Esophagus squamous epithelium (tissue), 5 donors: Measurements from ENCODE around the gene TPI1. TPM values are rescaled to one million over a fixed set of nuclear protein-coding genes. Genes with fewer than 3 reads are reported as not detected.

Experiments
- DNase-seq: peaks from one replicate; lab custom pipeline; 2025; lab: John Stamatoyannopoulos, UW
- H3K27ac ChIP-seq, 4 donors: fragments of 200-600 bp; sonication (generic); one replicate each; pipeline ENCODE4 v1.5.1; 2016 to 2019; ENCODE audit warnings: mild to moderate bottlenecking in 1 of 4
- H3K27me3 ChIP-seq, 4 donors: fragments of 200-600 bp; sonication (generic); 1 replicate in 3 of 4; 2 replicates in 1 of 4; pipeline versions ENCODE4 v1.5.1 to v1.6.0; 2017 to 2021; ENCODE audit warnings: antibody characterized with exemption in 1 of 4
- H3K36me3 ChIP-seq, 3 donors: fragments of 200-600 bp; sonication (generic); one replicate each; pipeline ENCODE4 v1.5.1; 2016 to 2019
- H3K4me1 ChIP-seq, 3 donors: fragments of 200-600 bp; sonication (generic); one replicate each; pipeline ENCODE4 v1.5.1; 2017 to 2019
- H3K4me3 ChIP-seq, 4 donors: fragments of 200-600 bp; sonication (generic); 1 replicate in 3 of 4; 2 replicates in 1 of 4; pipeline ENCODE4 v1.5.1; 2016 to 2019; ENCODE audit warnings: mild to moderate bottlenecking in 2 of 4, moderate library complexity in 1 of 4
- H3K9me3 ChIP-seq, 3 donors: fragments of 200-600 bp; sonication (generic); one replicate each; pipeline ENCODE4 v1.5.1; 2016 to 2019
- POLR2A ChIP-seq, 4 donors: fragments of 450-650 bp; IDR thresholded peaks; one replicate each; pipeline ENCODE4 v1.6.1; 2017; ENCODE audit warnings: antibody characterized with exemption in 4 of 4, mild to moderate bottlenecking in 4 of 4, moderate library complexity in 3 of 4
- WGBS, 2 donors: methylation state at CpG; one replicate each; pipeline ENCODE4 v1.1.5; 2018; 5-methylcytosine and 5-hydroxymethylcytosine counted together
- intact Hi-C: fragments of 100-400 bp; cut with DNase I; formaldehyde crosslinking; loops from one replicate; pipeline ENCODE4 v1.15.0; 2022
- total RNA-seq, 4 donors: library from RNA; depleted of rRNA; stranded (reverse); fragments of >200 nt; gene quantifications; one replicate each; pipeline ENCODE4 v1.1.0, GENCODE V29; 2016
- TF ChIP-seq, protein P1 (sequence below), 6 experiments: fragments of 450-650 bp in 4 of 6; fragments of 200-600 bp in 2 of 6; sonication (generic) in 2 of 6; IDR thresholded peaks; one replicate each; pipeline ENCODE4 v1.5.1; 2016 to 2019; ENCODE audit warnings: antibody characterized with exemption in 6 of 6, mild to moderate bottlenecking in 4 of 6, moderate library complexity in 4 of 6
- donor health status: DM: yes; HTN: yes; CAD: no.

Gene TPI1
- total RNA-seq, 4 donors from 2014 or later: 547 to 938 (median 723) TPM

DNA sequence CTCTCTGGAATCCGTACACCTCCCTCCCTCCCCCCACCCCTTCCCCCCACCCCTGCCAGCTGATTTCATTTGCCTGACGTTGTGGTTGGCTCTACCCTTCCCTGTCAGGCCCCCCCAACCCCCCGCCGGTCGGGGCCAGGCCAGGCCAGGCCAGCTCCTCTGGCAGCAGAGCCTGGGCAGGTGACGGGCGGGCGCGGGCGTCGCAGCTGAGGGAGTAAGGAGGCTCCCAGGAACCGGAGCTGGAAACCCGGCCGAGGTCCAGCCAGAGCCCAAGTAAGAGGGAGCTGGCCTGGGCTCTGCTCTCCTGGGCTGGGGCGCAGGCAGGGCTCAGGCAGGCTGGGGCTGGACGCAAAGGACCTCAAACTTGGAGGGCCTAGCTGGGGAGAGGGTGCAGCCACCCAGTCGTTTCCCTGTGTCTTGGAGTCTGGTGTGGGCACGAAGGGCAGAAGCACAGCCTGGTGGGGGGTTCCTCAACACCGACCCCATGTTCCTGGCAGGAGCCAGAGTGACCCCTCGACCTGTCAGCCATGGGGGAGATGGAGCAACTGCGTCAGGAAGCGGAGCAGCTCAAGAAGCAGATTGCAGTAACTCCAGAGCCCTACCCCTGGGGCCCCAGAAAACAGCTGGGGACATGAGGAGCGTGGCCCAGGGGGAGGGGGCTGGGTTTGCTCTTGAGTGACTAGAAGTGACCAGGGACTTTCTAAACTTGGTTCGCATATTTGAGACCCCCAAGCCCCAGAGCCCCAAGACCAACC, 26.4 kb upstream of the TPI1 start, which contains the start of gene GNB3:
Gene GNB3, plus strand, starts transcription at position 165 of the 755 bp plus-strand sequence. Its CDS starts 363 bp downstream, at position 528.
- no peaks in the 10 kb centered on the region for H3K27me3 ChIP-seq
- peak within 1 kb of the TSS in 1 of 4 donors; percentile 44 for H3K27ac ChIP-seq
- TF ChIP-seq, protein P1, sequence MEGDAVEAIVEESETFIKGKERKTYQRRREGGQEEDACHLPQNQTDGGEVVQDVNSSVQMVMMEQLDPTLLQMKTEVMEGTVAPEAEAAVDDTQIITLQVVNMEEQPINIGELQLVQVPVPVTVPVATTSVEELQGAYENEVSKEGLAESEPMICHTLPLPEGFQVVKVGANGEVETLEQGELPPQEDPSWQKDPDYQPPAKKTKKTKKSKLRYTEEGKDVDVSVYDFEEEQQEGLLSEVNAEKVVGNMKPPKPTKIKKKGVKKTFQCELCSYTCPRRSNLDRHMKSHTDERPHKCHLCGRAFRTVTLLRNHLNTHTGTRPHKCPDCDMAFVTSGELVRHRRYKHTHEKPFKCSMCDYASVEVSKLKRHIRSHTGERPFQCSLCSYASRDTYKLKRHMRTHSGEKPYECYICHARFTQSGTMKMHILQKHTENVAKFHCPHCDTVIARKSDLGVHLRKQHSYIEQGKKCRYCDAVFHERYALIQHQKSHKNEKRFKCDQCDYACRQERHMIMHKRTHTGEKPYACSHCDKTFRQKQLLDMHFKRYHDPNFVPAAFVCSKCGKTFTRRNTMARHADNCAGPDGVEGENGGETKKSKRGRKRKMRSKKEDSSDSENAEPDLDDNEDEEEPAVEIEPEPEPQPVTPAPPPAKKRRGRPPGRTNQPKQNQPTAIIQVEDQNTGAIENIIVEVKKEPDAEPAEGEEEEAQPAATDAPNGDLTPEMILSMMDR (IDR thresholded peaks at IDR 0.05): no peak
- TF ChIP-seq POLR2A (IDR thresholded peaks at IDR 0.05): no peak
- WGBS, 2 donors: 22 to 66% methylated on average over 2 to 6 of the region's 24 CpGs
- H3K36me3 ChIP-seq: peaks cover 0 to 45% (median 0%) of the 10 kb centered on the region in 3 donors
- DNase-seq: no peak
- no peak within 1 kb of the TSS for H3K4me3 ChIP-seq
- H3K4me1 ChIP-seq: no peaks in the 10 kb centered on the region
- intact Hi-C loops: no loop called here
- no peaks in the 10 kb centered on the region for H3K9me3 ChIP-seq

DNA sequence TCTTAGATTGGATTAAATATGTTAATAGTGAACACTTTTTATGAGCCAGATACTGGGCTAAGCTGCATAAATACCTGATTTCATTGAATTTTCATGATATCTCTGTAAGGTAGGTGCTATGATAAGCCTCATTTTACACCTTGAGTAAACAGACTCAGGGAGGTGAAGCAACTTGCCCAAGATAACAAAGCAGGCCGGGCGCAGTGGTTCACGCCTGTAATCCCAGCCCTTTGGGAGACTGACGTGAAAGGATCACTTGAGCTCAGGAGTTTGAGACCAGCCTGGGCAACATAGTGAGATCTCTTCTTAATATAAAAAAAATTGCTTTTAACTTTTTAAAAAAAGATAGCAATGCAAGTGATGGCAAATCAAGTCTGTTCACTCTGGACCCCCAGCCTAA, 25.3 kb upstream of the TPI1 start:
- intact Hi-C loops: no loop called here
- Histone ChIP-seq H3K4me1 (no peaks in the 10 kb centered on the region), H3K36me3 (peaks cover 0 to 48% (median 0%) of the 10 kb centered on the region in 3 donors), H3K4me3 (no peak overlapping the region), H3K9me3 (no peaks in the 10 kb centered on the region), H3K27me3 (no peaks in the 10 kb centered on the region), H3K27ac (no peak overlapping the region)
- 43 to 52% methylated on average over 4 of the region's 4 CpGs for WGBS, 2 donors
- no peak for DNase-seq
- TF ChIP-seq, protein P1 (IDR thresholded peaks at IDR 0.05): no peak
- TF ChIP-seq POLR2A (IDR thresholded peaks at IDR 0.05): no peak

DNA sequence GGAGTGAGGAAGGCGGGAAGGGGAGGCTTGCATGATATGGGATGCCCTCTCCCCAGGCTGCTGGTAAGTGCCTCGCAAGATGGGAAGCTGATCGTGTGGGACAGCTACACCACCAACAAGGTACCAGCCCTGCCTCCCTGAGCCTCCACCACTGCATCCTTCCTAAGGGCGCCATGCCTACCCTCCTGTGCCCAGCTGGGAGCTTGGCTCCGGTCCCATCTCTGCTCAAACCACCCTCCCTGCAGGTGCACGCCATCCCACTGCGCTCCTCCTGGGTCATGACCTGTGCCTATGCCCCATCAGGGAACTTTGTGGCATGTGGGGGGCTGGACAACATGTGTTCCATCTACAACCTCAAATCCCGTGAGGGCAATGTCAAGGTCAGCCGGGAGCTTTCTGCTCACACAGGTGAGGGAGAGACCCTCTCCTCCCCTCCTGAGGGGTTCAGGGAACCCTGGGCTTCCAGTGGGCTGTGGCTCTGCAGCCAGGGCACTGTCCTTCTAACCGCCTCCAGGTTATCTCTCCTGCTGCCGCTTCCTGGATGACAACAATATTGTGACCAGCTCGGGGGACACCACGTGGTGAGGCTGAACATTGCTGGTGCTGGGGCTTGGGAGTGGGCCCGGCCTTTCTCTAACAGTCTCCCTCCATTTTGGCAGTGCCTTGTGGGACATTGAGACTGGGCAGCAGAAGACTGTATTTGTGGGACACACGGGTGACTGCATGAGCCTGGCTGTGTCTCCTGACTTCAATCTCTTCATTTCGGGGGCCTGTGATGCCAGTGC, 24.0 kb upstream of the TPI1 start:
- Histone ChIP-seq H3K4me3 (no peak overlapping the region), H3K27me3 (no peaks in the 10 kb centered on the region), H3K36me3 (peaks cover 0 to 47% (median 0%) of the 10 kb centered on the region in 3 donors), H3K4me1 (no peaks in the 10 kb centered on the region), H3K27ac (no peak overlapping the region), H3K9me3 (no peaks in the 10 kb centered on the region)
- WGBS, 2 donors: 92 to 93% methylated on average over 7 to 9 of the region's 16 CpGs
- intact Hi-C loops: no loop called here
- TF ChIP-seq, protein P1 (IDR thresholded peaks at IDR 0.05): no peak
- TF ChIP-seq POLR2A (IDR thresholded peaks at IDR 0.05): no peak
- no peak for DNase-seq

DNA sequence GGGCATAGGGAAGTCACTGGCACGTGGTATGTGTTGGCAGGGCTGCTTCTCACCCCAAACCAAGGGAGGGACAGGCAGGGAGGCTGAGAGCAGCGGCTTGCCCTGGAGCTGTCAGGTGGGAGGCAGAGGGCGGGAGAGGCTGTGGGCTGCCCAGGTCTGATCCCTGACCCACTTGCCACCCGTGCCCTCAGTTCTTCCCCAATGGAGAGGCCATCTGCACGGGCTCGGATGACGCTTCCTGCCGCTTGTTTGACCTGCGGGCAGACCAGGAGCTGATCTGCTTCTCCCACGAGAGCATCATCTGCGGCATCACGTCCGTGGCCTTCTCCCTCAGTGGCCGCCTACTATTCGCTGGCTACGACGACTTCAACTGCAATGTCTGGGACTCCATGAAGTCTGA, 21.9 kb upstream of the TPI1 start:
- Histone ChIP-seq H3K9me3 (no peaks in the 10 kb centered on the region), H3K27me3 (no peaks in the 10 kb centered on the region), H3K36me3 (peaks cover 0 to 43% (median 0%) of the 10 kb centered on the region in 3 donors), H3K4me1 (peaks cover 4% of the 10 kb centered on the region in 3 donors), H3K27ac (no peak overlapping the region), H3K4me3 (no peak overlapping the region)
- intact Hi-C loops: no loop called here
- no peak for DNase-seq
- 92 to 93% methylated on average over 4 to 15 of the region's 17 CpGs for WGBS, 2 donors
- TF ChIP-seq, protein P1 (IDR thresholded peaks at IDR 0.05): no peak
- no peak for TF ChIP-seq POLR2A (IDR thresholded peaks at IDR 0.05)
